ENCODE data around the gene LNPK.
"Not testable (repeated sequence)": the region's sequence is repeated elsewhere in the genome, so short reads cannot be mapped to it uniquely, and the experiment has no call there.

LNPK gene

GRCh38 chr2:176001916-176002687 is at the start of gene LNPK:
Gene LNPK, minus strand, starts transcription at chr2:176002267. Its CDS starts 6,683 bp downstream, at chr2:175995584.
- peak; percentile 82 for DNase-seq

- DNase-seq, result no peak
These were observed 37.3 kb upstream of the LNPK start for GRCh38 chr2:176039375-176039774.

GRCh38 chr2:176038694-176039093 is 36.6 kb upstream of the LNPK start:
- no peak for DNase-seq

GRCh38 chr2:176035013-176035691 is 33.1 kb upstream of the LNPK start:
- DNase-seq, result no peak

- no peak for DNase-seq
These were observed 25.7 kb upstream of the LNPK start for GRCh38 chr2:176027806-176028205.

GRCh38 chr2:176025932-176026331 is 23.9 kb upstream of the LNPK start:
- no peak for DNase-seq

GRCh38 chr2:176024083-176024482 is 22.0 kb upstream of the LNPK start:
- no peak for DNase-seq

- DNase-seq, result no peak
These were observed 20.0 kb upstream of the LNPK start for GRCh38 chr2:176022048-176022447.

- no peak for DNase-seq
These were observed 18.3 kb upstream of the LNPK start for GRCh38 chr2:176020400-176020799.

GRCh38 chr2:176018708-176019107 is 16.6 kb upstream of the LNPK start:
- no peak for DNase-seq

GRCh38 chr2:176009445-176009844 is 7.4 kb upstream of the LNPK start:
- DNase-seq, result no peak

GRCh38 chr2:176004934-176005333 is 2.9 kb upstream of the LNPK start:
- no peak for DNase-seq

GRCh38 chr2:176003958-176004357 is 1.9 kb upstream of the LNPK start:
- no peak for DNase-seq

GRCh38 chr2:176002688-176003210 is 682 bp upstream of the LNPK start:
- no peak for DNase-seq

- no peak for DNase-seq
These were observed 669 bp downstream of the LNPK start for GRCh38 chr2:176001281-176001915.

GRCh38 chr2:175999283-175999819 is 2.7 kb downstream of the LNPK start:
- DNase-seq, result no peak

GRCh38 chr2:175990099-175990498 is 12.0 kb downstream of the LNPK start:
- no peak for DNase-seq

GRCh38 chr2:175987126-175987525 is 14.9 kb downstream of the LNPK start:
- DNase-seq, result not testable (repeated sequence)

- no peak for DNase-seq
These were observed 17.2 kb downstream of the LNPK start for GRCh38 chr2:175984846-175985245.

- no peak for DNase-seq
These were observed 20.5 kb downstream of the LNPK start for GRCh38 chr2:175981551-175981950.

- DNase-seq, result no peak
These were observed 25.5 kb downstream of the LNPK start for GRCh38 chr2:175976391-175977157.

GRCh38 chr2:175973373-175973772 is 28.7 kb downstream of the LNPK start:
- DNase-seq, result no peak

- no peak for DNase-seq
These were observed 35.2 kb downstream of the LNPK start for GRCh38 chr2:175966839-175967238.

Data from T1000 (cell line).